ENCODE data around the gene RFC1.
"Not testable (repeated sequence)": the region's sequence is repeated elsewhere in the genome, so short reads cannot be mapped to it uniquely, and the experiment has no call there.

RFC1 gene

GRCh38 chr4:39369301-39369700 lies 3.1 kb upstream of the RFC1 start:
- no peak for DNase-seq (ENCODE audit: extremely low read depth, insufficient read length)
- no peak for TF ChIP-seq CTCF (IDR thresholded peaks at IDR 0.05; ENCODE audit: insufficient read depth, low read length, poor library complexity, severe bottlenecking)
- no peak overlapping the region for H3K4me3 ChIP-seq (replicated peaks; ENCODE audit: low read depth, low read length)
- H3K36me3 ChIP-seq (ENCODE audit: control insufficient read depth, insufficient read depth, low read length): no peaks in the 10 kb centered on the region
- no peaks in the 10 kb centered on the region for H3K27me3 ChIP-seq (replicated peaks; ENCODE audit: control insufficient read depth, insufficient read depth, low read length)

- Histone ChIP-seq H3K36me3 (ENCODE audit: control insufficient read depth, insufficient read depth, low read length) (no peaks in the 10 kb centered on the region), H3K27me3 (replicated peaks; ENCODE audit: control insufficient read depth, insufficient read depth, low read length) (no peaks in the 10 kb centered on the region), H3K4me3 (replicated peaks; ENCODE audit: low read depth, low read length) (no peak overlapping the region)
- DNase-seq (ENCODE audit: extremely low read depth, insufficient read length): no peak
- no peak for TF ChIP-seq CTCF (IDR thresholded peaks at IDR 0.05; ENCODE audit: insufficient read depth, low read length, poor library complexity, severe bottlenecking)
Measured at GRCh38 chr4:39367166-39367565, 1.0 kb upstream of the RFC1 start.

GRCh38 chr4:39365360-39365759 lies 802 bp downstream of the RFC1 start:
- TF ChIP-seq CTCF (IDR thresholded peaks at IDR 0.05; ENCODE audit: insufficient read depth, low read length, poor library complexity, severe bottlenecking): no peak
- no peak for DNase-seq (ENCODE audit: extremely low read depth, insufficient read length)
- Histone ChIP-seq H3K36me3 (ENCODE audit: control insufficient read depth, insufficient read depth, low read length) (no peaks in the 10 kb centered on the region), H3K27me3 (replicated peaks; ENCODE audit: control insufficient read depth, insufficient read depth, low read length) (no peaks in the 10 kb centered on the region), H3K4me3 (replicated peaks; ENCODE audit: low read depth, low read length) (peak overlapping the region; percentile 80)

GRCh38 chr4:39363773-39364393 lies 2.3 kb downstream of the RFC1 start:
- no peaks in the 10 kb centered on the region for H3K27me3 ChIP-seq (replicated peaks; ENCODE audit: control insufficient read depth, insufficient read depth, low read length)
- peak overlapping the region; percentile 80; the same call in 1 of the 2 replicates for H3K4me3 ChIP-seq (replicated peaks; ENCODE audit: low read depth, low read length)
- DNase-seq (ENCODE audit: extremely low read depth, insufficient read length): no peak
- no peaks in the 10 kb centered on the region for H3K36me3 ChIP-seq (ENCODE audit: control insufficient read depth, insufficient read depth, low read length)
- TF ChIP-seq CTCF (IDR thresholded peaks at IDR 0.05; ENCODE audit: insufficient read depth, low read length, poor library complexity, severe bottlenecking): no peak

GRCh38 chr4:39362827-39363226 lies 3.3 kb downstream of the RFC1 start:
- no peak for TF ChIP-seq CTCF (IDR thresholded peaks at IDR 0.05; ENCODE audit: insufficient read depth, low read length, poor library complexity, severe bottlenecking)
- no peak overlapping the region for H3K4me3 ChIP-seq (replicated peaks; ENCODE audit: low read depth, low read length)
- H3K36me3 ChIP-seq (ENCODE audit: control insufficient read depth, insufficient read depth, low read length): no peaks in the 10 kb centered on the region
- no peaks in the 10 kb centered on the region for H3K27me3 ChIP-seq (replicated peaks; ENCODE audit: control insufficient read depth, insufficient read depth, low read length)
- DNase-seq (ENCODE audit: extremely low read depth, insufficient read length): no peak

- not testable (repeated sequence) for H3K4me3 ChIP-seq (replicated peaks; ENCODE audit: low read depth, low read length); H3K36me3 ChIP-seq (ENCODE audit: control insufficient read depth, insufficient read depth, low read length); H3K27me3 ChIP-seq (replicated peaks; ENCODE audit: control insufficient read depth, insufficient read depth, low read length)
- DNase-seq (ENCODE audit: extremely low read depth, insufficient read length): peak; percentile 63
Measured at GRCh38 chr4:39360611-39361010, 5.6 kb downstream of the RFC1 start.
